VCaP (cell line): ENCODE measurements around the gene F11R.

Experiments used
- H3K27ac ChIP-seq: fragments of 450-650 bp; 2 replicates; pipeline ENCODE4 v1.5.1; 2017
- CTCF ChIP-seq: fragments of 450-650 bp; conservative IDR thresholded peaks from 2 replicates; pipeline ENCODE4 v1.5.1; 2017; ENCODE audit warnings: mild to moderate bottlenecking, moderate library complexity

The F11R gene

GRCh38 chr1:161059293-161059692 lies 38.3 kb upstream of the F11R start:
- no peak for TF ChIP-seq CTCF
- H3K27ac ChIP-seq, result no peak overlapping the region

- no peak for TF ChIP-seq CTCF
- no peak overlapping the region for H3K27ac ChIP-seq
These were observed 33.9 kb upstream of the F11R start for GRCh38 chr1:161054805-161055204.

- H3K27ac ChIP-seq, result no peak overlapping the region
- no peak for TF ChIP-seq CTCF
These were observed 33.3 kb upstream of the F11R start for GRCh38 chr1:161054232-161054631.

- H3K27ac ChIP-seq, result no peak overlapping the region
- TF ChIP-seq CTCF, result no peak
These were observed 31.9 kb upstream of the F11R start for GRCh38 chr1:161052899-161053298.

- H3K27ac ChIP-seq, result no peak overlapping the region
- TF ChIP-seq CTCF, result no peak
These were observed 30.3 kb upstream of the F11R start for GRCh38 chr1:161051219-161051618.

- no peak for TF ChIP-seq CTCF
- H3K27ac ChIP-seq, result no peak overlapping the region
These were observed 28.2 kb upstream of the F11R start for GRCh38 chr1:161048949-161049722.

- no peak for TF ChIP-seq CTCF
- no peak overlapping the region for H3K27ac ChIP-seq
These were observed 26.8 kb upstream of the F11R start for GRCh38 chr1:161047436-161048420.
